GM18511 (cell line): ENCODE measurements around the gene RPL12.
A peak's percentile ranks its signal among the peaks of the same experiment; 100 is the strongest.

Experiments used
- ATAC-seq: cut with Tn5 transposase; IDR thresholded peaks from one replicate; pipeline ENCODE4 v1.9.1; 2021; ENCODE audit warnings: mild to moderate bottlenecking, moderate library complexity; ENCODE audit not compliant: unreplicated experiment

Gene RPL12

GRCh38 chr9:127444921-127445850 lies 6.0 kb downstream of the RPL12 start:
- ATAC-seq, result no peak

GRCh38 chr9:127444283-127444920 lies 6.8 kb downstream of the RPL12 start:
- no peak for ATAC-seq

DNA sequence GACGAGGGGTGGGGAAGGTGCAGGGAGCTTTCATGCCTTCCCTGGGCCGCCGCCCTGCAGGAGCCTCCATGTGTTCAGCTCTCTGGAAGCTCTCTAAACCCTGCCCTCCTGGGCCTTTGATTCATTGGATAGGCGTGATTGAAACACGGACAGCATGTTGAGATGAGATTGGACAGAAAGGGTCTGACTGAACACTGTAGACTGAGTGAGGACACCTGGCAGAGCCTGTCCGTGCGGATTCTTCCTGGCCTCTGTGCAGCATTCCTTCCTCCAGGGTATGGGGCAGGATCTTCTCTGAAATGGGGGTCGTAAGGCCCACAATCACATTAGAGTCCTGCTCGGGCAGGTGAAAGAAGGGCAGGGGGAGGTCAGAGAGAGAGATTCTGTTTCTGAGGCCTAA lies 12.8 kb downstream of the RPL12 start:
- no peak for ATAC-seq

DNA sequence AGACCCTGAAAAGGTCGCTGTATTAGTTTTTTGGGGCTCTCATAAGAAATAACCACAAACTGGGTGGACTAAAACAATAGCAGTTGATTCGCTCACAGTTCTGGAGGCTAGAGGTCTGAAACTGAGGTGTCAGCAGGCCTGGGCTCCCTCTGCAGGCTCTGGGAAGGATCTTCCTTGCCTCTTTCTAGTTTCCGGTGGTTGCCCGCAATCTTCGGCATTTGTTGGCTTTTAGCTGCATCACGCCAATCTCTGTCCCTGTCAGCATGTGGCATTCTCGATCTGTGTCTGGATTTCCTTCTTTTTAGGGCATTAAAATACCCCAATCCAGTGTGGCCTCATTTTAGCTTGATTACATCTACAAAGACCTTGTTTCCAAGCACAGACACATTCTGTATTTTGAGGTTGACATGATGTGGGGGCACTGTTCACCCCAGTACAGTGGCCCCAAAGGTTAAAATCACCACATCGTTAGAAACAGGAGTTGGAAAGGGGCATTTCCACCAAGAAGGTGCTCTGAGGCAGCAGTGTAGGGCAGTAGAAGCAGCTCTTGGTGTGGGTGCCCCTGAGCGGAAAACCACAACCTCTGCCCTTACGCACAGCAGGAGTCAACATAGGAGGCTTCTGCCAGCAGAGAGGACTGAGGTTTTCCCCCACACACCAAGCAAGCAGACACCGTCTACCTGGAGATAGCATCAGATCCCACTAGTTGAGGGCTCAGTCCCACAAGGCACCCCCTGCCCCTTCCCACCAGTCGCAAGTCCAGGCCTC lies 13.5 kb downstream of the RPL12 start:
- no peak for ATAC-seq

DNA sequence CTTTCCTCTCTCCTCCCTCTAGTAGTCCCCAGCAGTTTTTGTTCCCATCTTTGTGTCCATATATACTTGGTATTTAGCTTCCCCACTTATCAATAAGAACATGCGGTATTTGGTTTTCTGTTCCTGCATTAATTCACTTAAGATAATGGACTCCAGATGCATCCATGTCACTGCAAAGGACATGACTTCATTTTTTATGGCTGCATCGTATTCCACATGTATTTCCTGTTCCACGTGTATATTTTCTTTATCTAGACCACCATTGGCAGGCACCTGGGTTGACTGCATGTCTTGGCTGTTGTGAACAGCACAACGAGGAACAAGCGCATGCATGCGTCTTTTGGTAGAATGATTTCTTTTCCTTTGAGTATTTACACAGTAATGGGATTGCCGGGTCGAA lies 20.8 kb downstream of the RPL12 start:
- ATAC-seq, result no peak

DNA sequence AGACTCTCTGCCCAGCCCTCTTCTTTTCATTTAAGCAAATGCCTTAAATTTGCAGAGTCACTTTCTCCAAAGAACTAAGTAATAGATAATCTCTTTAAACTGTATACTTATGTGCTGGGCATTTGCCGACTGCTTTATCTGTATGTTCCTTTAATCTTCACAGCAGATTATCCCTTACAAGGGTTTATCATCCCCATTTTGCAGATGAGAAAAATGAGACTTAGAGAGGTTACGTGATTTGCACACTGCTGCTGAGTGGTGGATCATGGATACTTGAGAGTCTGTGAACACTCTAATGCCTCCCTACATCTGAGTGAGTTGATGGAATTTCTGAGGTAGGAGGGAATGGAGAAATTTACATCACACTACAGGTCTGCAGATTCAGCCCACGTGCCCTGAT lies 22.9 kb downstream of the RPL12 start:
- ATAC-seq, result no peak

- ATAC-seq, result no peak
Measured at GRCh38 chr9:127426756-127427155, 24.4 kb downstream of the RPL12 start.

- ATAC-seq, result peak; percentile 25
Measured at GRCh38 chr9:127424676-127424999, 26.6 kb downstream of the RPL12 start.

GRCh38 chr9:127423934-127424675 lies 27.1 kb downstream of the RPL12 start, which contains the start of gene ZNF79:
Gene ZNF79 (plus strand): TSS chr9:127424382. CDS start chr9:127424788, 406 bp downstream.
- peak; percentile 86 for ATAC-seq

- ATAC-seq, result peak; percentile 14
Measured at GRCh38 chr9:127423476-127423933, 27.7 kb downstream of the RPL12 start.

- ATAC-seq, result no peak
Measured at GRCh38 chr9:127422787-127423186, 28.4 kb downstream of the RPL12 start.

GRCh38 chr9:127422133-127422782 lies 28.9 kb downstream of the RPL12 start:
- no peak for ATAC-seq

DNA sequence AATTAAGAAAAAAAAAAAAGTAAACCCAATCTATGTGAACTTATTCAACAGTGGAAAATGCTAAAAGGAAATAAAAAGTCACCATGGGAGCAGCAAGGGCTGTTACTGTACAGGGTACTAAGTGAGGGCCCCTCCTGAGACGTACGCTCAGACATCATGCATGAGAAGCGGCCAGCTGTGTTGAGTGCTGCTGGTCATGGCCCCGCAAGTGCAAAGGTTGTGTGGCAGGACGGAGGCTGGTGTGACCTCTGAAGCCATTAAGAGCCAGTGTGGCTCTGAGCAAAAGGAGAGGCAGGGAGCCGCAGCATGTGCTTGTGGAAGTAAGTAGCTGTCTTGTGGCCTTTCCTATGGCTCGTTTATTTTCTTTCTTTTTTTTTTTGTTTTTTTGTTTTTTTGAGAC lies 30.1 kb downstream of the RPL12 start:
- no peak for ATAC-seq

DNA sequence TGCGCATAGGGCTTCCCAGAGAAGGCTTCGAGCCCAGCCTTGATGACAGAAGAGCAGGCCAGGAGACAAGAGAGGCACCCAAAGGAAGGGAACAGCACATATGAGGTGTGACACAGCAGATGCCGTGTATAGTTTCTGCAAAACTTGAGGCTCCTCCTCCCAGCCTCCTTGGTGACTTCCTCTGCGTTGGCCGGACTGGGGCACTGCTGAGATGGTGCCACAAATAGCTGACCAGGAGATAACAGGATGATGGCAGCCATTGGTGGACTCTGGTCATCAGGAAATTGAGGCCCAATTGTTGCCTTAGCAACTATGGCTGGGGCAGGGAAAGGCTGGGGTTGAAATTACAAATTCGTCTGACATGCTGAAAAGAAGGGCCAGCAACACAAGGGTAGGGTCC lies 31.9 kb downstream of the RPL12 start:
- no peak for ATAC-seq

DNA sequence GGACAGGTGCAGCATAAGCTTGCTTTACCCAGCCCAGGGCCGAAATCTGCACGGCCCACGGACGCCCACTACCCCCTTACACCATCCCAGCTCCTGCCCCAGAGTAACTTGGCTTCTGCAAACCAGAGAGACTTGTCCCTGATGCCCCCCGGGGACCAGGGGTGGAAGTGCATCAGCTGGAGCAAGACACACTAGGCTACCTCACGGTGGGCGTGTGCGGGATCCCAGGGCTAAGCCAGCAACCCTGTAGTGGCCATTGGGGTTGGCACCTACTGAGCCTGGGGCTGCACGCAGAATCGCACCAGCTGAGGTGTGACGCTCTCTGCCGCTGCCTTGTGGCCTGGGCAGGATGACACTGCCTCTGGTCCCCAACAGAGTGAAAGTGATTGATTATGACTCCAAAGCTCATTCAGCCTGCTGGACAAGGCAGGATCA lies 33.2 kb downstream of the RPL12 start:
- ATAC-seq, result no peak

- no peak for ATAC-seq
Measured at GRCh38 chr9:127417131-127418036, 33.8 kb downstream of the RPL12 start.

DNA sequence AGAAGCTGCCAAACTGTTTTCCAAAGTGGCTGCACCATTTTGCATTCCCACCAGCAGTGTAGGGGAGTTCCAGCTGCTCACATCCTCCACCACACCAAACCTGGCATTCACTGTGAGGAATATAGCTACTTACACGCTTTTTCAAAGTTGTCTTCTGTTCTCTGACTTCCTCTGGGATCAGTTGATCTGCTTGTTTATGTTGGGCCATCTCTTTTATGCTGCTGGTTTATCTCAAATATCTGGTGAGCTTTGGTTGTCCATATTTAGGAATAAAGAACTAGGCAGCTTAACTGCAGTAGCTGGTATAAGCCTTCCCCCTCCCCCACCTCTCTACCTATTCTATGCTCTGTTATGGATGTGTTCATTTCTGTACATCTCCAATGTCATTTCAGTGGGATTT lies 35.5 kb downstream of the RPL12 start:
- no peak for ATAC-seq

GRCh38 chr9:127415141-127415540 lies 36.1 kb downstream of the RPL12 start:
- ATAC-seq, result no peak

GRCh38 chr9:127411122-127411521 lies 40.1 kb downstream of the RPL12 start:
- no peak for ATAC-seq
